ENCODE measurements around the gene TSEN15.

TSEN15 gene

DNA sequence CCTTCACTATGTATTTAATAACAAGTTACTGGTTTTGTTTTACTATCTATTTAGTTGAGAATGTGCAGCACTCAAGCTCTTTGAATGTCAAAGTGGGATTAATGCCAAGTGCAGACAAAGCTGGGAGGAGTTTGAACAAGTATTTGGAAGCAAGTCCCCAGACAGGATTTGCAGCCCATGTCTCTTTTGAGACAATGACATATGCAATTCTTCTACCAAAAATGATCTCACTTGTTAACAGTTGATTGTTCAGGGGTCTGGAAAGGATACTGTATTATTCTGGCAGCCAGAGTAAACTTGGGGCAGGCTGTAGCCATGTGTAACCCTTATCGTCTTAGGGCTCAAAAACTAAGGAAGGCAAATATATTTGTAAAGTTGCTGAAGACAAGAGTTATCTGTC is 29.8 kb upstream of the TSEN15 start:
- DNase-seq (ENCODE audit: low read depth): peak; percentile 13
- TF ChIP-seq, protein P1, sequence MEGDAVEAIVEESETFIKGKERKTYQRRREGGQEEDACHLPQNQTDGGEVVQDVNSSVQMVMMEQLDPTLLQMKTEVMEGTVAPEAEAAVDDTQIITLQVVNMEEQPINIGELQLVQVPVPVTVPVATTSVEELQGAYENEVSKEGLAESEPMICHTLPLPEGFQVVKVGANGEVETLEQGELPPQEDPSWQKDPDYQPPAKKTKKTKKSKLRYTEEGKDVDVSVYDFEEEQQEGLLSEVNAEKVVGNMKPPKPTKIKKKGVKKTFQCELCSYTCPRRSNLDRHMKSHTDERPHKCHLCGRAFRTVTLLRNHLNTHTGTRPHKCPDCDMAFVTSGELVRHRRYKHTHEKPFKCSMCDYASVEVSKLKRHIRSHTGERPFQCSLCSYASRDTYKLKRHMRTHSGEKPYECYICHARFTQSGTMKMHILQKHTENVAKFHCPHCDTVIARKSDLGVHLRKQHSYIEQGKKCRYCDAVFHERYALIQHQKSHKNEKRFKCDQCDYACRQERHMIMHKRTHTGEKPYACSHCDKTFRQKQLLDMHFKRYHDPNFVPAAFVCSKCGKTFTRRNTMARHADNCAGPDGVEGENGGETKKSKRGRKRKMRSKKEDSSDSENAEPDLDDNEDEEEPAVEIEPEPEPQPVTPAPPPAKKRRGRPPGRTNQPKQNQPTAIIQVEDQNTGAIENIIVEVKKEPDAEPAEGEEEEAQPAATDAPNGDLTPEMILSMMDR (conservative IDR thresholded peaks at IDR 0.05; ENCODE audit: low read depth, low read length): no peak
- no peak overlapping the region for H3K4me3 ChIP-seq (ENCODE audit: low read depth, low read length)

GRCh38 chr1:184022668-184023067 is 28.9 kb upstream of the TSEN15 start:
- no peak overlapping the region for H3K4me3 ChIP-seq (ENCODE audit: low read depth, low read length)
- TF ChIP-seq, protein P1 (conservative IDR thresholded peaks at IDR 0.05; ENCODE audit: low read depth, low read length): no peak
- DNase-seq (ENCODE audit: low read depth): no peak

DNA sequence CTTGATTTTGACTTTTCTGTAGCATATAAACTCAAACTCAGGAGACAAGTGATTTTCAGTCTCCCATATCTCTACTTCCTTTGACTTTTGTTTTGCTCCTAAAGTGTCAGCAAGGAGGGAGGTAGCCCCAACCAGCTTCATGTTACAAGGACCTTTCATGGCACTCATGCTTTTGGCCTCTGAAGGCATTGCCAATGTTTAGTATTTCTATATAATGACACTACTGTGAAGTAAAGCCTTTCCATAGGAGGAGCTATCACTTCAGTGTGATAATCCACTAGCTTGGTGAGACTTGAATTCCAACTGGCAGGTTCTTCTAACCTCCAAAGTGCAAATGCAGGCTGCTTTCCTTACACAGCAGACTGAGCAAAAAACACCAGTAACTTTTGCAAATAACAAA is 28.4 kb upstream of the TSEN15 start:
- TF ChIP-seq, protein P1 (conservative IDR thresholded peaks at IDR 0.05; ENCODE audit: low read depth, low read length): no peak
- DNase-seq (ENCODE audit: low read depth): no peak
- no peak overlapping the region for H3K4me3 ChIP-seq (ENCODE audit: low read depth, low read length)

GRCh38 chr1:184025242-184025675 is 26.3 kb upstream of the TSEN15 start:
- H3K4me3 ChIP-seq (ENCODE audit: low read depth, low read length): no peak overlapping the region
- peak; percentile 90 for DNase-seq (ENCODE audit: low read depth)
- TF ChIP-seq, protein P1 (conservative IDR thresholded peaks at IDR 0.05; ENCODE audit: low read depth, low read length): no peak

DNA sequence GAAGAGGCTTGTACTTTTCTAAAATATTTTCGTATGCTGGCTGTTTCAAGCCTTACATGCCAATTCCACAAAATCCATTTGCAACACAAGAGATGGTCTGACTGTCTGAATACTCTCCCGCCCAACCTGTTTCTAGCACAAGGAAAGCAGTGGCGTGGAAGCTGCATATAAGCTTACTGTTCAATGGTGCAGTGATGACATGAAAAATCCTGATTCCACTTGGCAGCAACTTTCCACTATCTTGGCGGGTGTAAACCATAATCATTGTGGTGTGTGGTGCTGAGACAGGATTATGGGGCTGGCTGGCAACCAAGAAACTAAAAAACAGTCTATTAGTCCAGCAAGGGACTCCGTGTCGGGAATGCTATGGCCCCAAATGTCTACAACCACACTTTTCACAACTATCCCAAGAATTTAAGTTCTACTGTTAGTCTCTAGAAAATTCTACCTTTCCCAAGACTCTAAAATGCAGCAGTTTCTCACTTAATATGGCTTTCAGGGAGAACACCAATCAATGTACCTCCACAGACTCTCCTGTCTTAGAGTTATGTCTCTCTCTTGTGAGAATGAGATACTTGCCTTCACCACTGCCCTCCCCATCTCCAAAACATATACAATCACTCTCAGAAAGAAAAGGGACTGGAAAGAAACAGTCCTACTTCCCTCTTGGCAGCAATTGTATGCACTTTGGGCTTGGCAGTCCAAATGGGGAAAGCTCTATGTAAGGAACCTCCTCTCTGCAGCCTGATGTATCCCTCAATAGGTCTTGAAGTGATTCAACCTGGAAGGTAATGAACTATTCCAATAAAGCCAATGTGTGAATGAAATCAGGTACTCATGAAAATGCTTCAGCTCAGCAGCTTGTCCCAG is 23.5 kb upstream of the TSEN15 start:
- DNase-seq (ENCODE audit: low read depth): no peak
- TF ChIP-seq, protein P1 (conservative IDR thresholded peaks at IDR 0.05; ENCODE audit: low read depth, low read length): no peak
- H3K4me3 ChIP-seq (ENCODE audit: low read depth, low read length): no peak overlapping the region

DNA sequence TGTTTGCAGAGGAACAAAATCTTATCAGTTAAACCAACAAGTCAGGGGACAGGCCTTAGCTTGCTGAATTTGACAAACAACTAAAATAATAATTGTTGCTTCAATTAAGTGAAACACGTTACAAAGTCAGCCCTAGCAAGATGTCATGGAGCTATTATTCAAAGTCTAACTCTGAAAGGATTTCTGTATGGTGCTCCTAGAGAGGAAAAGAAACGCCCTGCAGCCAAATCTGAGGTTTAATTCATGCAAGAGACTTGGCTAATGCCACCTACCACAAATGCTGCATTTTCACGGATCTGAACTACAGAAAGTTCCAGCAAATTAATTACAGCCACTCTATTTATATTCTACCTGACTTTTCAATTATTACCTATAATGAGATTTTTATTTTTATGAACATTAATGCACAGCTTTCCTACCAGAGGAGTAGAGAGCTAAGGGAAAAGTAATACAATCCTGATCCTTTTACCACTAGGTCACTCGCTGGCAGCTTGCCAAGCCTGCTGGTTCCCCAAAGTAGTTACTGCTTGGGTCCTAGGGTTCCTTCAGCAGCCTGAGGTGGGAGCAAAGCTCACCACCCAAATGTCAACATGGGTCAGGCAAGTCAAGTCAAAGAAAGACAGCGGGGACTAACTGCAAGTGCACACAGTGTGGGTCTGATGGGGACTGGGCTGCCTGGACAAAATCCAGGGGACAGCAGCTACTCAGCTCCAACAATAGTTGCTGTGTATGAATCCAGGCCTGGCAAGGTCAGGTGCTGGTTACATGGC is 22.5 kb upstream of the TSEN15 start:
- TF ChIP-seq, protein P1 (conservative IDR thresholded peaks at IDR 0.05; ENCODE audit: low read depth, low read length): no peak
- DNase-seq (ENCODE audit: low read depth): no peak
- H3K4me3 ChIP-seq (ENCODE audit: low read depth, low read length): no peak overlapping the region

Data from choroid plexus epithelial cell (primary cell).